ENCODE results near the gene PTPN22.
A peak's percentile ranks its signal among the peaks of the same experiment; 100 is the strongest.

The PTPN22 gene

DNA sequence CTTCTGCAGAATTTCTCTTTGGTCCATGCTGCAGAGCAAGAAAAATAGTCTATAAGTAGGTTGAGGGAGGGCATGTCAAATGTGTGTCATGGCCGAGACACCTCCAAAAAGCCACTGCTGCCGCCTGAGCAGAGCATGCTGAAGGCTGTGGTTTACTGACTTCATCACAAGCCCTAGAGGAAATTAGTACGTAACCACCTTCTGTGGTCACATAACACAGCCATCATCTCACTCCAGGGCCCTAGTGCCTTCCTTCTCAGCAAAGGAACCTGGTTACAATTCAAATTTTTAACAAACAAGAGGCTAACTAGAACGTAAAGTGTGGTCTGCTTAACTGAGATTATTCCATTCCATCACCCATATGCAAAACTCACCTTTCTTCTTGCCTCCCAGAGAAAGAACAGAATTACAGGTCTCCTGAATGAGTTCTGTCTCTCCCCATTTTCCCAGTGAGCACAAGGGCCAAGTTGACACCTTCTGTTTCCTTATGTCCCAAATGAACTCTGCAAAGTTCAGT lies at the start of gene PTPN22:
PTPN22 (minus strand) TSS at position 116 of the 517 bp plus-strand sequence.
- DNase-seq (ENCODE audit: low spot score) = peak; percentile 93

DNA sequence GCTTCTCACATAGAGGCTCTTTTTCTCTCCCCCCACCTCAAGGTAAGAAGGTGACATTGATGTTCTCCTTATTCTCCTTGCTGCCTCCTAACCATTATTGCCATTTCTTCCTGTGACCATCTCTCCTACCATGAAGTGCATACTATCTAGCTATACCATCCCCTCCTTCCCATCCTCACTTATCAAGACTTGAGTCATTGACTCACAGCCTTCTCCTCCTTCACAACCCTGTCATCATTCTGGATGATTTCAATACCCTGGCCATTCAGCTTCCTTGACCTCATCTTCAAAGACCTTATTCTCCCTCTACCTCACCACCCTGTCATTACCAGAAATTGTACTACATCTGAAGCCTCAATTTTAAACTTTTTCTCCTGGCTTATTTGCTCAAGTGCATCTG lies 46.7 kb upstream of the PTPN22 start:
- DNase-seq (ENCODE audit: low spot score) = no peak

DNA sequence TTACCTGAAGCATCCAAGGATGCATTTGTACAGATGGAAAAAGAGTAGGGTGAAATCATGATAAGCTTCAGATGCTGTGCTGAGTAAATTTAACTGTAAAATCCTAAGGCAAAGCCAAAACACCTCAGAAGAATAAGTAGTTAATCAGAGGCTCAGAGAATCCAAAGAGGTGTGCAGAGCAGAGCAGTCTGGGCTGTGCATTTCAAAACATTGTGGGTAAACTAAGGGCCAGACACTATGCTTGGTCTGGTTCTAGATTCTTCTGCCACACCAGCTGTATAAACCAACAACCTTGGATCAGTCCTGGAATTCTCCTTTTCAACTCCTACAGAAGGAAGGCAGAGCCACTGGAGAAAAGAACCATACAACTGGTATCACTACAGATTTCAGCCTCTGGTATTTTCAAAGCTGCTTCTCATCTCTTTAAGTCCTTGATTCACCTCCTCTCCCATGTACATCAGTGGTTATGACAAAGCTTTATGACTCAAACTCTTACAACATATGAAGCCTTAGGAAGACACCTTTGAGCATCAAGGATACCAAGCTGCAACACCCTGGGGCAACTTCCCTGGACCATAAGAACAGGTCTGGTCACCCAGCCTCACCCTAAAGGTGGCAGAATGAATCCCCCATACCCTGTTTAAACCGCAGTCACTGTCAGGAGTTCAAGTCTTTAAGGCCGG lies 46.0 kb upstream of the PTPN22 start:
- no peak for DNase-seq (ENCODE audit: low spot score)

DNA sequence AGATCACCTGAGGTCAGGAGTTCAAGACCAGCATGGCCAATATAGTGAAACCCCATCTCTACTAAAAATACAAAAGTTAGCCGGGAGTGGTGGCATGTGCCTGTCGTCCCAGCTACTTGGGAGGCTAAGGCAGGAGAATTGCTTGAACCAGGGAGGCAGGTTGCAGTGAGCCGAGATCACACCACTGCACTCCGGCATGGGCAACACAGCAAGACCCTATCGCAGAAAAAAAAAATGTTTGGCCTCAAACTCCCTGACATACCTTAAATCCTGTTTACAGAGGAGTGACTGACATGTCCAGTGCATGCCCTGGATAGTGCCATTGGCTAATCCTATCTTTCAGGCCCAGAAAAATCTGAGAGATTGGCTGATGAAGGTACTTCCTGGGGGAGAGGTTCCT lies 45.5 kb upstream of the PTPN22 start:
- DNase-seq (ENCODE audit: low spot score) = no peak

DNA sequence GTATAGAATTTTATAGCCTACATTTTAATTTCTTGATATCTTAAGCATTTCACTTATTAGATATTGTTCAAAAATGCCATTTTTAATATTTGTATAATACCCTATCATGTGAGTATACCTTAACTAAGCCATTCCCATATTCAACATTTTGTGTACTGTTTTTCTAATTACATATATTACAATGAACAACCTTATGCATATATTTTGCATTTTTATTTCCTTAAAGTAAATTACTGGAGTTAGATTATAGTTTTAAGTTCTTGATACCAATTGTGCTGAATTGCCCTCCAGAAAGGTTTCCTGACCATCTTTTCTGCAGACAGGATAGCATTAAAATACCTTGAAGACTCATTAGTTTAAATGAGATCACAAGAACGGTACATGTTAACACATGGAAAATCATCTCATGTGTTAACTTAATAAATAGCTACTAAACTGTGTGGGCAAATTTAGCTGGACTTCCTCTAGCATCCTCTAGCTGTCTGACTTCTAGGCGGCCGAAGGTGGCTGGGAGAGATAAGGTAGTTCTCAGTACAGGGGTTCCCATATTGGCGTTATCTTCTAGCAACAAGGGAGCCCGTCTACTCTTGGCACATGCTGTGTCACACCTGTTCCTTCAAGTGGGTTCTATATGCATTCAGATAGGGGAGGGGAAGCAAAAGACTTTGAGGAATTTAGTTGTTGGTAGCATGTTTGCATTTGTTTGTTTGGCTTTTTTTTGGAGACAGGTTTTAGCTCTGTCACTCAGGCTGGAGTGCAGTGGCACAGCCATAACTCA lies 42.6 kb upstream of the PTPN22 start:
- DNase-seq (ENCODE audit: low spot score) = no peak

DNA sequence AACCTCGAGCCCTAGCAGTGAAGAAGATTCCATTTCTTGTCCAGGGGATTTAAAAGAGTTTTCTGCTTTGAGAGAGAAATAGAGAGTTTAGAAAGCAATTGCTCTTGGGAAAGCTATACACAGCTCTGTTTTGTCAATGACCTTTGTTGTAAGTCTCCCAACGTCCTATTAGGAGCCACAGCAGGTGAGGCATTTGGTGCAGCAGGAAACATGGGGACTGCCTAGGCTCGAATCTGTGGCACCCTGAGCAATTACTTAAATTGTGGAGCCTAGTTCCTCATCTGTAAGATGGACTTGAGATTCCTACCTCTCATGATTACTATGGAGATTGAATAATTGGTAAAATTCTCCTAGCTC lies 41.8 kb upstream of the PTPN22 start:
- DNase-seq (ENCODE audit: low spot score) = no peak

DNA sequence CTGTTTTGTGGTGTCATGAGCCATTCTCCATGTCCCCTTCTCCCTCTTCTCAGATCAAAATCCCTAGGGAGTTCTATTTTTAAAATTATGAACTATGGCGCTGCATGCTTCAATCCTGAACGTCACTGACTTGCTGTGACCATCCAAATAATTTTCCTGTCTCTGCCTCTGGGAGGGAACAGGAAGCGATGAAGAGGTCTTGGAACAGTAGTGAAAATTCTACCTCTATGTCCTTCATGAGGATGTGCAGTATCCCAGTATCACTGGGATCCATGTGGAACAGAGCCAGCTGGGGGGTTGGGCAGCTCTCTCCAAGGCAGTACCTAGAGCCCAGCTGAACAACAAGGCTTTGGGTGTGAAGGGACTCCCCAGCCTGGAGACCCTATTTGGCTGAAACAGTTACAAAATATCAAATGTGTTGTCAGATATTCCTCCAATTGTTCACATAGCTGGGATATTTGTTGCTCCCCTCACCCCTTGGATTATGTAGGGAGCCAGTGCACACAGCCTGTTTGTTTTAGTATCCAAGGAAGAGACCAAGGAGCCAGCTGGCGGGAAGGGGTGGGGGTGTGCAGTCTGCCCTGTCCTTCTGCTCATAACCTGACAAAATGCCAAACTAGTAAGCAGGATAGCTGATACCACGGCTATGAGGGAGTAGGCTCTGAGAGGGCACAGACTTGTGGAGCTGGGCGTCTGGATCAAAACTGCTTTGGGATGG lies 41.2 kb upstream of the PTPN22 start:
- no peak for DNase-seq (ENCODE audit: low spot score)

DNA sequence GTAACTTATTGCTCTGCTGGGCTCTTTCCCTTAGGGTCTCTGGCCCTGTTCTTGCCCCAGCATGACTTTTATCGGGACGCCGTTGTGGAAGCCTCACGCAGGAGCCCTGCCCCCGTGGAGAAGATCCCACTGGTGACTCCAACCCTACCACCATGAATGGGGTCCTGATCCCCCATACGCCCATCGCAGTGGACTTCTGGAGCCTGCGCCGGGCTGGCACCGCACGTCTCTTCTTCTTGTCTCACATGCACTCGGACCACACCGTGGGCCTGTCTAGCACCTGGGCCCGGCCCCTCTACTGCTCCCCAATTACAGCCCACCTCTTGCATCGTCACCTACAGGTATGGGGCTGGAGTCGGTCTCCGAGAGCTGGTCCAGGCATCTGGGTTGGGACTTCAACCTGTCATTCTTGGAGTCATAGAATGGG lies 33.9 kb upstream of the PTPN22 start:
- peak; percentile 59 for DNase-seq (ENCODE audit: low spot score)

DNA sequence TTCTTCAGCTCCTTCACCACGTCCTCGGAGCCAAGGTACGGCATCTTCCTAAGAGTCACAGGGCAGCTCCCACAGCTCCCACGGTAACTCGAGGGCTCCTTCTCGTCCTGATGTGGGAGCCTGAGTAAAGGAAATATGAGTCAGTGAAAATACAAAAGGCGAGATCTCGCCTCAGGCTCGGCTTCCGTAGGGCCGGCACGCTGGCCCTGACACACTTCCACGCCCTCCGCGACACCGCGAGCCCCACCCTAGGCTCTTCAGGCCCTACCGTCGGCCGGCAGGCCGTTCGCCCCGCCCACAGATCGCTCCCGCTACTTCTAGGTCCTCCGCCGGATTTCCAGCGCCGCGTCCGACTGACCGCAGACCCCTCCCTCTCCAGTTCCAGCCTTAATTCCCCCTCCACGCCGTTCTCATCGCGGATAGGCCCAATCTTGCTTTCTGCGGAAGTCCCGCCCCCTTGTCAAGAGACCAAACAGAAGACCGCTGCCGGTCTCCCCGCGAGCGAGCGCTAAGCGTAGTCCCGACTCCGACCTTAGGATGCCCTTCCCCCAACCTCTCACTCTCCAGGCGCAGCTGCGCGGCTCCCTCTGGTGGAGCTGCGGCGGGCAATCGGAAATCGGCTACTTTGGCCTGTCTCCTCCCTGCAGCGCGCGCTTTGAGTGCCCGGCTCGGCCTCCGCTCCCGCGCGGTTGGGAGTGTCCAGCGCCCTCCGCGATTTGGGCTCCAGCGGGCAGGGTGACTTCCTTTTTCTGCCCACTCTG lies 33.3 kb upstream of the PTPN22 start, which contains the start of the genes AP4B1 and DCLRE1B:
AP4B1 (minus strand) TSS at position 126 of the 761 bp plus-strand sequence; CDS start at position 44, 82 bp downstream.
DCLRE1B (plus strand) TSS at position 653 of the 761 bp plus-strand sequence. CDS start 261 bp downstream, outside the sequence.
- DNase-seq (ENCODE audit: low spot score) = peak; percentile 100

DNA sequence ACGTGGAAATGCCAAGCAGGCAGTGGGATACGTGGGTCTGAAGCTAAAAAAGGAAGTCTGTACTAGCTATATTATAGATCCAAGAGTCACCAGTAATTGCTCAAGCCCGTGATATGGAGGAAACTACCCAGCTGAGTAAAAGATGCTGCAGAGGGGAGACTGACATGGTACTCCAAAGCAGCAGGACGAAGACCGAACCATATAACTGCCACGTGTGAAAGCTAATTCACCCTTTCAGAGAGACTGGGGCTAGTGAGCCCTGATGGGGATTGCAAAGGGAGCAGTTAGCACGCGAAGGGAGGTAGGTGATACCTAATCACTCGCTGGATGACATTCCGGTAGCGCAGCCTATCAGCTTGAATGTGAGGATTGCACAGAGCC lies 32.8 kb upstream of the PTPN22 start:
- DNase-seq (ENCODE audit: low spot score) = no peak

DNA sequence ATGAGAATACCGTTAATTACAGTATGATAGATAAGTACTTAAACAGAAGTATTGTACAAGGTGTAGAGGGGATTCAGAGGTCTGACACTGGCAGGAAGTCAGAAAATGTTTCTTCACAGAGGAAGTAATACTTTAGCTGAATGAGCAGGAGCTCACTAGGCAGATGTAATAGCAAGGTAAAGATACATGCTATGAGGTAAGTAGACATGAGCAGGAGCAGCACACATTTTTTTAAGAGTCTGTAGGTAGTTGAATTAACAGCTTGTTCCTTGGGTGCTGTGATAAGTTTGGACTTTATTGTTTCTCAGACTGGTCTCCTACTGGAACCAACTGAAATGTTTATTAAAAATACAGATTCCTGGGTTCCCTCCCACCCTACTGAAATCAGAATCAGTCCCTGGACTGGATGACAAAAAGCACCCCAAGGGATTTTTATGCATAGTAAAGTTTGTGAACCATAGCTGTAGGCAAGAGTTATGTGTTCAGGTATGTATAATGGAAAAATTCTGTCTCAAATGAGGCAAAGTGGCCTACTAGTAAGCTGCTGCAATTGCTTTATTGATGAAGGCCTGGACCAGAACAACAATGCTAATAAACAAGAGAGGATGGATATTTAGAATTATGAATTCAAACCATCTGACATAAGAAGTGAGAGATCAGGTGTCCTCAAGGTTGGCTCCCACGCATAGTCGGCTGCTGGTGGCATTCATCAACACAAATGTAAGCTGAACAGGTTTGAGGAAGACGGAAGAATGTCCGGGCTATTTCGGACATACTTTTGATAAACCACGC lies 32.2 kb upstream of the PTPN22 start:
- DNase-seq (ENCODE audit: low spot score) = peak; percentile 39

DNA sequence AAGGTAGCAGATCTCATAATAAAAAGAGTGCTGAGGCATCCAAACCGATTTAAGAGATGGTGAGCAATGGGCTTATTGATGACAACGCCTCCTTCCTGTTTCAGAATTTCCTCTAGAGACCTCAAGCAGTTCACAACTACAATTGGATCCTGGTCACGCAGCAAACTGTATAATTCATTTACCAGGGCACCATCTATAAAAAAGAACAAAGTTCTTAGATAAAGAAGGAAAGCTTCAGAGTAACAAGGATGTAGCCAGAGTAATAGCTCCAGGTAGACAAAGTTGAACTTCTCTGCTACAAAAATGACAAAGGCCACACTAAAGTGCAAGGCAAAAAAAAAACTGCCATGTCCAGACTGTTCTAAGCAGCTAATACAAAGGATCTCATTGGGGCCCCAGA lies 29.7 kb upstream of the PTPN22 start:
- no peak for DNase-seq (ENCODE audit: low spot score)

DNA sequence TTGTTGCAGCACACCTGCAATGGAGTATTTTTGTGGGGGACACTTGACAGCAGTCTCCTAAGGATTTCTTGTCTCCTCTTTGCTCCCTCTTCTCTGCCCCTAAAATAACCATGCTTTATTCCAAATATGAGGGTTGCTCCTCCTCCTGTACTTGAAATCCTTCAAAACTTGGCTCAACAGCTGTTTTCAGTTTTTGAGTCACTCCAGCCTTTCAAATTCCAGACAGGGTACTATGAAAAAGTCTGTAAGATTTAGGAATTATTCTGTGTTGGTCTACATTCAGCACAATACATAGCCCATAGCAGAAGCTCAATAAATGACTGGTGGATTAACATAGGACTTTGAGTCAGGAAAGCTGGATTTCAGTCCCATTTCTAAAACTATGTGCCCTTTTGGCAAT lies 27.6 kb upstream of the PTPN22 start:
- DNase-seq (ENCODE audit: low spot score) = no peak

DNA sequence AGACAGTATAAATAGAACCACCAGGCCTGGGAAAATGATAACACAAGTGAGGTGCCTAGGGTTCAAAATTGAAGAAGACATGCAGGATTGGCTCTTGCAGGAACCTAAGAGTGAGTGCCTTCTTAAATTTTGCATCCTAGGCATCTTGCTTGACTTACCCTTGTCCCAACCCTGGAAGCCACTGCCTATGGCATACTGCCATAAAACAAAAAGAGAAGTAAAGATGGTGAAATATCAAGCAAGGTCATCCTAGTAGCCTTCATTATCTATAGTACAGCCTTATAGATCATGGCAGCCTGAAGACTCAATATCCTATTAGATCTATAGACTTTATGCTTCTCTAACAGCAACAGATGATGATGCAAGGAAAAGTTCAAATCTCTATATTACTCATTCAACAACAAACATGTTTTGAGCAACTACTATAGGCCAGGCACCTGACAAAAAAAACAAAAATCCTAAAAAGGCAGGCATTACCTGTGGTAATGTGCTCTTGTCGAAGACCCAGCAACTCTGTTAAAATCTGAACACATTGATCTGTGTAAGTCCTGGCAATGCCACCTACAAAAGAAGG lies 26.8 kb upstream of the PTPN22 start:
- no peak for DNase-seq (ENCODE audit: low spot score)

DNA sequence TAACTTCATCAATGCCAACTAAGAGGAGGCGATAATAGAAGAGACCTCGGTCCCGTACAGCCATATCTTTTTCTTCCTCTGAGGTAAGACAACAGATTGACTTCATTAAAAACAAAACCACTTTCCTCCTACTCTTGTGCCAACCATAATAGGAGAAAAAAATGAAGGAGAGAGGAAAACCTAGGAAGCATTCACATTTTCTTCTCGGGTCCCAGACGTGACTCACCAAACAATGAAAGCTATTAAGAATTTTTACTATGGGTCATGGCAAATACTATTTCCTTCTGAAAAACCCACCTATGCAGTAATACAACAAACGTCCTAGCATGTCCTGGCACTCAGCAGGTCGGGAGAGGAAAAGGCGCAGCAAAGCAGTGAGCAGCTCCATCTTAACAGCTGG lies 24.4 kb upstream of the PTPN22 start:
- DNase-seq (ENCODE audit: low spot score) = no peak

DNA sequence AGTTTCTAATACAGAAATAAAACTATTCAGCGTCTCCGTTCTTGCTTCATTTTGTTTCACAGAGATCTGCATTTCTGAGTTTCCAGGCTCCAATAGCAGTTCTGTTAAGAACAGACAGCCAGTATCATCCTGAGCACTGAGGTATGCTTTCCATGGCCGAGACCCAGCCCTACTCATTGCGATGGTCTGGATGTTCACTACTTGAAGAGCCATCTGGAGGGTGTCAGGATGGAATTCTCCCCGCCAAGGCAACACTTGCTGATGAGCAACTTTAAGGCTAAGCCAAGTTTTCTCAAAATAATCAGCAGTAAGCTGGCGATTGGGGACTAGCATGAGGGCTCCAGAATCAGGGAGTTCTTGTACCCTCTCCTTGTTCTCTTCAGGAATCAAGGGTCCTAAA lies 23.6 kb upstream of the PTPN22 start:
- no peak for DNase-seq (ENCODE audit: low spot score)

DNA sequence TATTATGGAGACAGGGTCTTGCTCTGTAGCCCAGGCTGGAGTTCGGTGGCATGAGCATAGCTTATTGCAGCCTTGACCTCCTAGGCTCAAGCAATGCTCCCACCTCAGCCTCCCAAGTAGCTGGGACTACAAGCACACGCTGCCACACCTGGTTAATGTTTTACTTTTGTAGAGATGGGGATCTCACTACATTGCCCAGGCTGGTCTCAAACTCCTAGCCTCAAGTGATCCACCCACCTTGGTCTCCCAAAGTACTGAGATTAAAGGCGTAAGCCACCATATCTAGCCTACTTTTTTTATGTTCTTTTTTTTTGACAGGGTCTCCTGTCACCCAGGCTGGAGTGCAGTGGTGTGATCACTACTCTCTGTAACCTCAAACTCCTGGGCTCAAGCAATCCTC lies 21.8 kb upstream of the PTPN22 start:
- DNase-seq (ENCODE audit: low spot score) = no peak

DNA sequence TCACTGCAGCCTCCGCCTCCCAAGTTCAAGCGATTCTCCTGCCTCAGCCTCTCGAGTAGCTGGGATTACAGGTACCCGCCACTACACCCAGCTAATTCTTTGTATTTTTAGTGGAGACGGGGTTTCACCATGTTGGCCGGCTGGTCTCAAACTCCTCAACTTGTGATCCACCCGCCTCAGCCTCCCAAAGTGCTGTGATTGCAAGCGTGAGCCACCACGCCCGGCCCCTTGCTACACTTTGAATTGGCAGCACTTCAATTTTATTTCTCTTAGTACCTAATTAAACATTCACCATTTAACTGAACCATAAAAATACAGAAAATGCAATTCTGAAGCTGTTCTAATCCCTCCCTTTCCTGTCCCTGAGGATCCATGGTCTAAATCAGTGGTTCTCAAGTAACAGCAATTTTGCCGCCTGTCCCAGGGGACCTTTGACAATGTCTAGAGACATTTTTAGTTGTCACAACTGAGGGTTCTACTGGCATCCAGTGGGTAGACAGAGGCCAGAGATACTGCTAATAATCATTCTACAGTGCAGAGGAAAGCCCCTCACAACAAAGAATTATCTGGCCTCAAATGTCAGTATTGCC lies 20.2 kb upstream of the PTPN22 start:
- no peak for DNase-seq (ENCODE audit: low spot score)

DNA sequence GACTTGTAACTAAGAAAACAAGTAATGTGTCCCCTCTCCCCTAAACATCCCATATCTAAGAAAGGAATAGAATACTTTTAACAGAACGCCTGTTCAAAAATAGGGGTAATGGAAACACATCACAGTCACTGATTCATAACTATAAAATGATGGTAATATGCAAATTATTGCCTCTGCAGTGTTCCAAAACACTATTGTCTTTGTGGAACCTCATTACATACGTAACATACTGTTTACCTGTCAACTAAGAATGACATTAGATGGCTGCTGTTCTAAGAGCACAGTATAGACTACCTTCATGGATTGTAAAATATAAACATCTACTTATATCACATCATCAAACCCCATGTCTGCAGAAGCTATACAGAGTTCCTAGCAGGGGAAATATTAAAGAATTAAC lies 19.3 kb upstream of the PTPN22 start:
- DNase-seq (ENCODE audit: low spot score) = no peak

All from NAMALWA (cell line).